Mesenchymal stem cell (in vitro differentiated cells and primary cell): ENCODE measurements around the gene MSI2.

ENCODE experiments used
- DNase-seq: peaks from one replicate; pipeline ENCODE4 v3.0.0-alpha.2; 2013
- H2AFZ ChIP-seq: one replicate; pipeline ENCODE4 v1.6.1; 2013; ENCODE audit warnings: low read depth, mild to moderate bottlenecking, control low read depth, inconsistent platforms, low read length, moderate library complexity
- H2AK5ac ChIP-seq: 2 replicates; pipeline ENCODE4 v1.6.1; 2013; ENCODE audit warnings: low read length, moderate library complexity, mild to moderate bottlenecking, inconsistent platforms; ENCODE audit not compliant: severe bottlenecking
- H2BK120ac ChIP-seq: one replicate; pipeline ENCODE4 v1.6.1; 2013; ENCODE audit warnings: low read depth, mild to moderate bottlenecking, inconsistent platforms, low read length, moderate library complexity
- H2BK12ac ChIP-seq, 2 experiments: one replicate each; pipeline ENCODE4 v1.6.1; 2013; ENCODE audit warnings: inconsistent platforms in 2 of 2, low read length in 2 of 2, mild to moderate bottlenecking in 2 of 2, moderate library complexity in 2 of 2, control low read depth in 1 of 2
- H2BK15ac ChIP-seq: one replicate; pipeline ENCODE4 v1.6.1; 2013; ENCODE audit warnings: mild to moderate bottlenecking, low read depth, inconsistent platforms; ENCODE audit not compliant: poor library complexity, severe bottlenecking
- H2BK5ac ChIP-seq: 2 replicates; pipeline ENCODE4 v1.6.1; 2013; ENCODE audit warnings: low read depth, mild to moderate bottlenecking, low read length, control low read depth, inconsistent platforms; ENCODE audit not compliant: poor library complexity, severe bottlenecking
- H3K14ac ChIP-seq, 2 experiments: one replicate each; pipeline ENCODE4 v1.6.1; 2013; ENCODE audit warnings: inconsistent platforms in 2 of 2, low read length in 2 of 2, control low read depth in 1 of 2, mild to moderate bottlenecking in 1 of 2, moderate library complexity in 1 of 2
- H3K18ac ChIP-seq, 2 experiments: one replicate each; pipeline ENCODE4 v1.6.1; 2013; ENCODE audit warnings: inconsistent platforms in 2 of 2, low read length in 2 of 2, control low read depth in 1 of 2, low read depth in 1 of 2, mild to moderate bottlenecking in 1 of 2
- H3K23ac ChIP-seq, 2 experiments: one replicate each; pipeline ENCODE4 v1.6.1; 2013; ENCODE audit warnings: inconsistent platforms in 2 of 2, low read length in 2 of 2, mild to moderate bottlenecking in 2 of 2, moderate library complexity in 2 of 2, control low read depth in 1 of 2
- H3K27ac ChIP-seq: 2 replicates; pipeline ENCODE4 v1.5.1; 2013; ENCODE audit warnings: mild to moderate bottlenecking, moderate library complexity, low read length, control low read depth, inconsistent platforms; ENCODE audit not compliant: poor library complexity, severe bottlenecking
- H3K27me3 ChIP-seq, 2 experiments: 2 replicates each; pipeline versions ENCODE4 v1.6.1 to v1.7.0; 2013; ENCODE audit warnings: low read length in 2 of 2, mild to moderate bottlenecking in 2 of 2, moderate library complexity in 2 of 2, control low read depth in 1 of 2, inconsistent platforms in 1 of 2; ENCODE audit not compliant: control insufficient read depth in 1 of 2, insufficient read depth in 1 of 2
- H3K36me3 ChIP-seq, 2 experiments: 2 replicates each; pipeline versions ENCODE4 v1.6.1 to v1.7.0; 2013; ENCODE audit warnings: low read length in 2 of 2, control low read depth in 1 of 2, inconsistent platforms in 1 of 2, low read depth in 1 of 2, mild to moderate bottlenecking in 1 of 2; ENCODE audit not compliant: insufficient read depth in 2 of 2, control insufficient read depth in 1 of 2
- H3K4ac ChIP-seq, 2 experiments: one replicate each; pipeline ENCODE4 v1.6.1; 2013; ENCODE audit warnings: inconsistent platforms in 2 of 2, low read length in 2 of 2, mild to moderate bottlenecking in 2 of 2, moderate library complexity in 2 of 2, control low read depth in 1 of 2, low read depth in 1 of 2
- H3K4me1 ChIP-seq: 2 replicates; pipeline ENCODE4 v1.6.1; 2013; ENCODE audit warnings: low read depth, low read length, control low read depth; ENCODE audit not compliant: control insufficient read depth, insufficient read depth
- H3K4me2 ChIP-seq: 2 replicates; pipeline ENCODE4 v1.6.1; 2013; ENCODE audit warnings: low read length, mild to moderate bottlenecking, inconsistent platforms; ENCODE audit not compliant: poor library complexity, severe bottlenecking
- H3K4me3 ChIP-seq, 2 experiments: 2 replicates each; pipeline versions ENCODE4 v1.5.1 to v1.7.0; 2013; ENCODE audit warnings: low read length in 2 of 2, mild to moderate bottlenecking in 2 of 2, control low read depth in 1 of 2, low read depth in 1 of 2; ENCODE audit not compliant: insufficient read depth in 1 of 2
- H3K79me1 ChIP-seq: replicated peaks from 2 replicates; pipeline ENCODE4 v1.6.1; 2013; ENCODE audit warnings: mild to moderate bottlenecking, control low read depth, low read length, inconsistent platforms; ENCODE audit not compliant: poor library complexity, severe bottlenecking
- H3K9ac ChIP-seq: 2 replicates; pipeline ENCODE4 v1.7.0; 2013; ENCODE audit warnings: mild to moderate bottlenecking, low read length, moderate library complexity
- H3K9me3 ChIP-seq: 2 replicates; pipeline ENCODE4 v1.7.0; 2013; ENCODE audit warnings: mild to moderate bottlenecking, low read length; ENCODE audit not compliant: control insufficient read depth
- H4K8ac ChIP-seq: one replicate; pipeline ENCODE4 v1.6.1; 2013; ENCODE audit warnings: inconsistent platforms, mild to moderate bottlenecking, low read length, moderate library complexity
- H4K91ac ChIP-seq: one replicate; pipeline ENCODE4 v1.6.1; 2013; ENCODE audit warnings: mild to moderate bottlenecking, low read length, inconsistent platforms
- WGBS: methylation state at CpG from one replicate; pipeline ENCODE4 v1.1.7; 2013; ENCODE audit warnings: mixed read lengths; 5-methylcytosine and 5-hydroxymethylcytosine counted together

The MSI2 gene

GRCh38 chr17:57608369-57609124 lies 352.2 kb downstream of the MSI2 start:
- Histone ChIP-seq H3K9me3 (no peaks in the 10 kb centered on the region), H3K79me1 (peaks cover 12% of the 10 kb centered on the region), H3K18ac (no peak overlapping the region), H2AK5ac (no peak overlapping the region), H3K9ac (no peak overlapping the region), H2BK12ac (no peak overlapping the region), H3K4me1 (peaks cover 18% of the 10 kb centered on the region), H3K4me2 (no peak overlapping the region), H3K4ac (no peak overlapping the region), H2AFZ (no peak overlapping the region), H3K27ac (no peak overlapping the region), H4K91ac (no peak overlapping the region), H4K8ac (no peak overlapping the region), H2BK120ac (no peak overlapping the region), H3K14ac (no peak overlapping the region), H2BK5ac (no peak overlapping the region), H3K27me3 (no peaks in the 10 kb centered on the region), H3K36me3 (peaks cover 0 to 13% of the 10 kb centered on the region in 2 experiments), H3K4me3 (no peak overlapping the region), H3K23ac (no peak overlapping the region), H2BK15ac (no peak overlapping the region)
- DNase-seq, result no peak
- 93% methylated on average over 12 of the region's 12 CpGs for WGBS

- no peaks in the 10 kb centered on the region for H3K27me3 ChIP-seq
- no peak overlapping the region for H4K8ac ChIP-seq
- no peak overlapping the region for H2BK120ac ChIP-seq
- H2AFZ ChIP-seq, result no peak overlapping the region
- H3K4me1 ChIP-seq, result peaks cover 18% of the 10 kb centered on the region
- H2BK12ac ChIP-seq, result no peak overlapping the region
- H3K4me2 ChIP-seq, result no peak overlapping the region
- no peak overlapping the region for H3K27ac ChIP-seq
- H3K79me1 ChIP-seq, result peaks cover 12% of the 10 kb centered on the region
- no peak overlapping the region for H2AK5ac ChIP-seq
- no peak overlapping the region for H3K23ac ChIP-seq
- no peaks in the 10 kb centered on the region for H3K9me3 ChIP-seq
- peaks cover 0 to 13% of the 10 kb centered on the region in 2 experiments for H3K36me3 ChIP-seq
- no peak overlapping the region for H2BK15ac ChIP-seq
- no peak overlapping the region for H3K4ac ChIP-seq
- H3K9ac ChIP-seq, result no peak overlapping the region
- no peak overlapping the region for H3K18ac ChIP-seq
- H3K4me3 ChIP-seq, result no peak overlapping the region
- H4K91ac ChIP-seq, result no peak overlapping the region
- H2BK5ac ChIP-seq, result no peak overlapping the region
- no peak for DNase-seq
- WGBS, result 91% methylated on average over 11 of the region's 11 CpGs
- no peak overlapping the region for H3K14ac ChIP-seq
Observed at GRCh38 chr17:57609125-57609877, 353.0 kb downstream of the MSI2 start.

GRCh38 chr17:57609878-57610270 lies 353.6 kb downstream of the MSI2 start:
- Histone ChIP-seq H3K27ac (no peak overlapping the region), H3K79me1 (peaks cover 12% of the 10 kb centered on the region), H3K9me3 (no peaks in the 10 kb centered on the region), H3K27me3 (no peaks in the 10 kb centered on the region), H3K4me3 (no peak overlapping the region), H4K8ac (no peak overlapping the region), H3K4me2 (no peak overlapping the region), H4K91ac (no peak overlapping the region), H2BK120ac (no peak overlapping the region), H3K4me1 (peaks cover 15% of the 10 kb centered on the region), H2BK5ac (no peak overlapping the region), H2AFZ (no peak overlapping the region), H3K36me3 (peaks cover 0 to 13% of the 10 kb centered on the region in 2 experiments), H2BK15ac (no peak overlapping the region), H3K23ac (no peak overlapping the region), H3K18ac (no peak overlapping the region), H2BK12ac (no peak overlapping the region), H3K14ac (no peak overlapping the region), H3K9ac (no peak overlapping the region), H3K4ac (no peak overlapping the region), H2AK5ac (no peak overlapping the region)
- DNase-seq, result no peak
- 96% methylated on average over 13 of the region's 13 CpGs for WGBS
